HepG2 (cell line): ENCODE measurements around the gene HOXD9.

Experiments used
- KLF12 ChIP-seq: sonication (generic); formaldehyde crosslinking; IDR thresholded peaks from 2 replicates; pipeline ENCODE4 v1.4.0; 2020; ENCODE audit warnings: missing genetic modification reagents, borderline replicate concordance
- SALL2 ChIP-seq: sonication (generic); formaldehyde crosslinking; IDR thresholded peaks from 2 replicates; pipeline ENCODE4 v1.8.1; 2023; ENCODE audit warnings: mild to moderate bottlenecking, missing genetic modification reagents, inconsistent platforms
- SRY ChIP-seq: sonication (generic); formaldehyde crosslinking; IDR thresholded peaks from 2 replicates; pipeline ENCODE4 v1.8.0; 2022; ENCODE audit warnings: mild to moderate bottlenecking, missing genetic modification reagents
- TF ChIP-seq, protein P1 (sequence below): sonication (generic); formaldehyde crosslinking; IDR thresholded peaks from 2 replicates; pipeline ENCODE4 v1.5.0; 2020; ENCODE audit warnings: mild to moderate bottlenecking, missing genetic modification reagents, moderate library complexity

DNA sequence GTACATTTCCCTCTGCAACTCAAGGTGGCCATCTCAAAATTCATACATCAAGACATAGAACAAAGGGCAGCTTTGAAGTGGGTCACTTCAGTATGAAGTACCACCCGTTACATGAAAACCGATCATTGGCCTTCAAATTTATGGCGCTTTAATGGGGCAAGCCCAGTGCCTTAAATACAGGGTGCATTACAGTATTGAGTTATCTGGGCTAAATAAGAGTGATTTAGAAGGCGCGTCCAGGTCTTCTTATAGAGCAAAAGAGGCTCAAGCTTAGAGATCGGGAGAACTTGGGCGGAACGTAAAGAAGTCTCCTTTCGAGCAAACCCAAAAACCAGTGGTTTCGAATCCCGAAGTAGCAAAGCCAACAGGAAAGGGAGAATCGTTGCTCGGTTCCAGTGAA lies 41.7 kb downstream of the HOXD9 start:
- TF ChIP-seq KLF12 = no peak
- no peak for TF ChIP-seq SALL2 (CRISPR knock-in tag)
- TF ChIP-seq, protein P1, sequence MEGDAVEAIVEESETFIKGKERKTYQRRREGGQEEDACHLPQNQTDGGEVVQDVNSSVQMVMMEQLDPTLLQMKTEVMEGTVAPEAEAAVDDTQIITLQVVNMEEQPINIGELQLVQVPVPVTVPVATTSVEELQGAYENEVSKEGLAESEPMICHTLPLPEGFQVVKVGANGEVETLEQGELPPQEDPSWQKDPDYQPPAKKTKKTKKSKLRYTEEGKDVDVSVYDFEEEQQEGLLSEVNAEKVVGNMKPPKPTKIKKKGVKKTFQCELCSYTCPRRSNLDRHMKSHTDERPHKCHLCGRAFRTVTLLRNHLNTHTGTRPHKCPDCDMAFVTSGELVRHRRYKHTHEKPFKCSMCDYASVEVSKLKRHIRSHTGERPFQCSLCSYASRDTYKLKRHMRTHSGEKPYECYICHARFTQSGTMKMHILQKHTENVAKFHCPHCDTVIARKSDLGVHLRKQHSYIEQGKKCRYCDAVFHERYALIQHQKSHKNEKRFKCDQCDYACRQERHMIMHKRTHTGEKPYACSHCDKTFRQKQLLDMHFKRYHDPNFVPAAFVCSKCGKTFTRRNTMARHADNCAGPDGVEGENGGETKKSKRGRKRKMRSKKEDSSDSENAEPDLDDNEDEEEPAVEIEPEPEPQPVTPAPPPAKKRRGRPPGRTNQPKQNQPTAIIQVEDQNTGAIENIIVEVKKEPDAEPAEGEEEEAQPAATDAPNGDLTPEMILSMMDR (CRISPR knock-in tag) = no peak
- no peak for TF ChIP-seq SRY (CRISPR knock-in tag)
